HCT116 (cell line): ENCODE data around the gene PTPRR.
A peak's percentile ranks its signal among the peaks of the same experiment; 100 is the strongest.

ENCODE experiments used
- CTCF ChIP-seq, 3 experiments: fragments of 200-600 bp in 1 of 3; sonication (generic) in 1 of 3; IDR thresholded peaks in 2 of 3; conservative IDR thresholded peaks in 1 of 3; 2 replicates each; pipeline ENCODE4 v1.5.1; 2012 to 2017; ENCODE audit warnings: low read depth in 2 of 3, low read length in 2 of 3, antibody characterized with exemption in 1 of 3, borderline replicate concordance in 1 of 3, control low read depth in 1 of 3, mild to moderate bottlenecking in 1 of 3, mixed read lengths in 1 of 3, mixed run types in 1 of 3, moderate library complexity in 1 of 3; ENCODE audit not compliant: insufficient read depth in 1 of 3
- EZH2 ChIP-seq: fragments of 200-600 bp; sonication (generic); IDR thresholded peaks from 2 replicates; pipeline ENCODE4 v1.6.1; 2017; ENCODE audit warnings: antibody characterized with exemption, mixed run types
- EZH2phosphoT487 ChIP-seq: fragments of 200-600 bp; IDR thresholded peaks from 2 replicates; pipeline ENCODE4 v1.6.1; 2018; ENCODE audit warnings: antibody characterized with exemption, borderline replicate concordance
- POLR2A ChIP-seq: IDR thresholded peaks from 2 replicates; pipeline ENCODE4 v1.7.0; 2011; ENCODE audit warnings: borderline replicate concordance; ENCODE audit not compliant: insufficient read depth, insufficient read length; ENCODE audit errors: extremely low read depth
- RAD21 ChIP-seq: IDR thresholded peaks from 2 replicates; pipeline ENCODE4 v1.6.1; 2012; ENCODE audit warnings: low read depth, mild to moderate bottlenecking
- REST ChIP-seq: IDR thresholded peaks from 2 replicates; pipeline ENCODE4 v1.6.1; 2012; ENCODE audit warnings: low read depth
- YY1 ChIP-seq: IDR thresholded peaks from 2 replicates; pipeline ENCODE4 v1.6.1; 2011; ENCODE audit warnings: low read length, low read depth, moderate library complexity, mild to moderate bottlenecking; ENCODE audit not compliant: insufficient replicate concordance; ENCODE audit errors: extremely low read depth
- ZFX ChIP-seq: fragments of 450-650 bp; IDR thresholded peaks from 2 replicates; pipeline ENCODE4 v1.6.1; 2017
- ZNF274 ChIP-seq: fragments of 200-500 bp; sonication (Bioruptor generic); IDR thresholded peaks from 2 replicates; pipeline ENCODE4 v1.6.1; 2014; ENCODE audit warnings: mild to moderate bottlenecking, low read depth, low read length, inconsistent platforms

GRCh38 chr12:70645494-70646317 lies 274.8 kb downstream of the PTPRR start:
- TF ChIP-seq CTCF (IDR thresholded peaks at IDR 0.05 in 2 of 3, conservative IDR thresholded peaks at IDR 0.05 in 1 of 3; ENCODE audit: borderline replicate concordance in 1 of 3, insufficient read depth in 1 of 3, low read depth in 2 of 3, low read length in 2 of 3): no peak
- no peak for TF ChIP-seq POLR2A
- TF ChIP-seq ZNF274: no peak
- no peak for TF ChIP-seq REST
- TF ChIP-seq EZH2: no peak
- no peak for TF ChIP-seq ZFX
- no peak for TF ChIP-seq YY1
- TF ChIP-seq EZH2phosphoT487: no peak
- peak; percentile 27; the same call in 1 of the 2 replicates for TF ChIP-seq RAD21
